Glomerular visceral epithelial cell (primary cell): ENCODE results near the gene SLC30A7.
"Not testable (repeated sequence)": the region's sequence is repeated elsewhere in the genome, so short reads cannot be mapped to it uniquely, and the experiment has no call there.

Experiments
- DNase-seq: peaks from one replicate; pipeline ENCODE4 v3.0.0-alpha.2; 2016; ENCODE audit errors: extremely low spot score

Gene SLC30A7

GRCh38 chr1:100889869-100890482, 5.9 kb upstream of the SLC30A7 start:
- not testable (repeated sequence) for DNase-seq

- no peak for DNase-seq
These were observed 4.5 kb upstream of the SLC30A7 start for GRCh38 chr1:100891380-100891779.

DNA sequence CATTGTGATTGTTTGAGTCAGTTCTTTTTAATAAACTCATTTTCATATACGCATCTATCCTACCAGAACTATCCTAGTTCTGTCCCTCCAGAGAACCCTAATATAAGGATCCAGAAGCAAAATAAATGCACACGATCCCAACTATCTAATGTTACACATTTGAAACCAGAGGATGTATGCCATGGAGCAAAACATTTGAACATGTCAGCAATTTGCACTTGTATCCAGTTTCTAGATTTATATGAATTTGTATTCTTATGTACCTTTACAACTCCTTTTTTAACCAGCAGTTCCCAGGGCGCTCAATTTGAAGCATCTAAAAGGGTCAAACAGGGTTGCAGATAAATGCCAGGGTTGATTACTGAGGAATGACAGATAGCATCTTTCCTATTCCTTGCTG, 3.3 kb upstream of the SLC30A7 start:
- no peak for DNase-seq

DNA sequence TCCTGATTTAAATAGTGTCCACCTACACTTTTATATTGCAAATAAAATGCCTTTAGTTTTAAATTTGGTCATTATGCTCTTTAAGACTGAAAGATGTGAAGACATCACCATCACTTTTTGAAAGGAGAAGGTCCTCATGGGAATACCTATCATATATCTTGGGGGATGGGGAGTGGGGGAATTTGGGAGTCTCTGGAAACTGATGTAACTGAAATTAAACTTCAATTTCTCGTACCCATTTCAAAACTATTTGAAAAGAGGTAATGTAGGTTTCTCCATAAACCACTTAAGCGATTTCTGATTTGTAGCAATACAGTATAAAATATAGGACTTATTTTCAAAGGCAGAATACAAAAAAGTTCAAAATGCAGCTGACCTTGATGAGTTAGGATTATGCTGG, 2.2 kb upstream of the SLC30A7 start:
- no peak for DNase-seq

DNA sequence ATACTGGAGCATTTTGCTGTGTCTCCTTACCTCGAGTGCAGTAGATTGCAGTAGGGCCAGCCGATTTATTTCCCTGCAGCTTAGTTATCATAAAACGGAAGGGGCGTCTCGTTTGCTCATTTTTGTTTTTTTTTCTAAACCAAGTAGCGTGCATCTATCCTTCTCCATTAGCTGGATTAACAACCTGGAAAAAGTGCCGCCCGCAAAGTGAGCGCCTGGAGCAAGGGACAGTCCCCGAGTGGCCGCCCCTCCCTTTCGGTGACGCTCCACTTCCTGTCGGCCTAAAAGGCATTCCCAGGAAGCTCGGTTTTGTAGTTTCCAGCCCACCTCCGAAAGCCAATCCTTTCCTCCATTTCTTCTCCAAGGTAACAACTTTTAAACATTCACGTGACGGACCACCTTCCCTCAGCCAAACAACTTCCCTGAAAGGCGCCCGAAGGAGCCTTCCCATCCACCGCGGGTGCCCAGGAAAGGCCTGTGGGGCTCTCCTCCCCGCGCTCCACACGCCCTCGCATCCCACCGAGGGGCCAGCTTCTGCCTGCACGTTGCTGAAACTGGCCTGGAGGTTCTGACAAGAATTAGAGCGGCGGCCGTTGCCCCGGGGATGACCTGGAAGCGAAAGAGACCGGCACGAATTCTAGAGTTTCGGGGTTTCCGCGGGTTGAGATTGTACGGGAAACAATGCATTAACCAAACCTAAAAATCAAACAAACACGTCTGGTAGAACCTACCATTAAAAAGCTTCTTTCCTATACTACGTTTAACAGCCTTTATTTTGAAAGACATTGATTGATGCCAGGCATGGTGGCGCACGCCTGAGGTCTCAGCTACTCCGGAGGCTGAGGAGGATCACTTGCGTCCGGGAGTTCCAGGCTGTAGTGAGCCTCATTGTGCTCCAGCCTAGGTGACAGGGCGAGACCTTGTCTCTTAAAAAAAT, 1.0 kb upstream of the SLC30A7 start, which contains the start of gene EXTL2:
Gene EXTL2 (minus strand): TSS at position 240 of the 937 bp plus-strand sequence. CDS start 6,085 bp downstream, outside the sequence.
- DNase-seq = peak; percentile 93

GRCh38 chr1:100896481-100896982, 642 bp downstream of the SLC30A7 start:
- DNase-seq = peak; percentile 55

DNA sequence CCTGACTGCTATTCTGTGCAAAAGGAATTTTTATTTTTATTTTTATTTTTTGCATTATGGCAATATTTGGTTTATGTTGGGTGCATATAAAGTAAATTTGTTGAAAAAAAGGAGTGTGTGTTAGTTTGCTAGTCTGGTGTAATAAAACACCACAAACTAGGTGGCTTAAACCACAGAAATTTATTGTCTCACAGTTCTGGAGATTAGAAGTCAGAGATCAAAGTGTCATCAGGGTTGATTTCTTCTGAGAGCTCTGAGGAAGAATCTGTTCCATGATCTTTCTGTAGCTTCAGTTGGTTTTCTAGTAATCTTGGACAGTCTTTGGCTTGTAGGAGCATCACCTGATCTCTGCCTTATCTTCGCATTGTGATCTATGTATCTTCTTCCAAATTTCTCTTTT, 6.5 kb downstream of the SLC30A7 start:
- DNase-seq = no peak

DNA sequence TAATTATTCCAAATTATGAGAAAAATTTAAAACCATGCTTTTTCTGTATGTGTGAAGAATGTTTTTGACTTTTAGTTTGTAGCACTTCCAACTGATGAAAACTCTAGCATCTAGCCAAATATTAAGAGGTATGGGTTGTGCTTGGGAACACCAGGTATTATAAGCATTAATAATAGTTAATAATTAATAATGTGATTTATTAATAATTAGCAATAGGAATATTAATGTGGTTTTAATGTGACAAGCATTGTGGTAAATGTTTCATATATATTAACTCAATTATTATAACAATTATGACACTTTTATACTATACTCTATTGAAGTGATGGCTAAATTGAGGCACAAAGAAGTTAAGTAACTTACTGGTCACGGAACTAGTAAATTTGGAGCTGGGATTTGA, 7.9 kb downstream of the SLC30A7 start:
- no peak for DNase-seq

DNA sequence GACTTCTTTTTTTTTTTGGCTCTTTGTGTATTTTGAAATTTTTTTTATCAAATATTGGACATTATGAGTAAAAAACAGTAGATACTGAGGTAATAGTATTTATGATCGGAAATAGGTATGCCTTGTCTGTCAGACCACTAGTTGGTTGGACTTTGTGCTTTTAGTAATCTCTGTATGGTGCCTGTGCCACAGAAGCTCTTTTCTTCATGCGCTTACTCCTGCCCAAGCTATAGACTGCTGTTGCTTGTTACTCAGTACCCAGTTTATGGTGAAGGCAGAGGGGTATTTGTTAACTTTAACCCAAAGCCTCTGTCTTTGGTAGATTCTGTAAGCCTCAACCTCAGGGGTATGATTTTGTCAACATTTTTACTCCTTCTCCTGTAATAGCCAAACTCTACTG, 8.6 kb downstream of the SLC30A7 start:
- no peak for DNase-seq

DNA sequence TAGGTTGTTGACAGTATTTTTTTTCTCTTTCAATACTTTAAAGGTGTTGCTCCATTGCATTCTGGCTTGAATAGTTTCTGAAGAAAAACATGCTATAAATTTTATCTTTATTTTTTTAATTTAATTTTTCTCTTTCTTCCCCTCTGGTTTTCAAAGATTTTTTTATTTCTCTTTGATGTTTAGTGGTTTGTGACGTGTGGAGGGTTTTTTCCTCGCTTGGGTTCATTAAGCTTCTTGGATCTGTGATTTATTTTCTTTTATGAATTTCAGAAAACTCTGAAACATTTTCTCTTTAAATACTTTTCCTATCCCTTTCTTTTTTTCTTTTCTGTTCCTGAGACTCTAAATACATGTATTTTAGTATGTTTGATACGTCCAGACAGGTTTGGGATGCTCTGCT, 9.3 kb downstream of the SLC30A7 start:
- DNase-seq = no peak

- DNase-seq = no peak
These were observed 12.0 kb downstream of the SLC30A7 start for GRCh38 chr1:100907887-100908286.

- DNase-seq = no peak
These were observed 13.1 kb downstream of the SLC30A7 start for GRCh38 chr1:100909018-100909417.

DNA sequence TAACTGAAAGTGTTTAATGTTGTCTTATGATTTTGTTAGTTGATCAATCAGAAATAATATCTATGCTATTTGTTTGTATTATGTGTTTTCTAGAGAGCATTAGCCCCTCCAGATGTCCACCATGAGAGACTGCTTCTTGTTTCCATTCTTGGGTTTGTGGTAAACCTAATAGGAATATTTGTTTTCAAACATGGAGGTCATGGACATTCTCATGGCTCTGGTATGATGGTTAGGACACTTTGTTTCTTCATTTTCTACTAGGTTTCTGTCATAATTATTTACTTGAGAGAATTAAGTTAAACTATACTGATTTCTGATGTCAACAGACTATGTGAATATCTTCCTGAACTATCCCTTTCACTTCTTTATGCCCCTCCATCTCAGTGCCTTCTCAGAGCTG, 16.1 kb downstream of the SLC30A7 start:
- no peak for DNase-seq

DNA sequence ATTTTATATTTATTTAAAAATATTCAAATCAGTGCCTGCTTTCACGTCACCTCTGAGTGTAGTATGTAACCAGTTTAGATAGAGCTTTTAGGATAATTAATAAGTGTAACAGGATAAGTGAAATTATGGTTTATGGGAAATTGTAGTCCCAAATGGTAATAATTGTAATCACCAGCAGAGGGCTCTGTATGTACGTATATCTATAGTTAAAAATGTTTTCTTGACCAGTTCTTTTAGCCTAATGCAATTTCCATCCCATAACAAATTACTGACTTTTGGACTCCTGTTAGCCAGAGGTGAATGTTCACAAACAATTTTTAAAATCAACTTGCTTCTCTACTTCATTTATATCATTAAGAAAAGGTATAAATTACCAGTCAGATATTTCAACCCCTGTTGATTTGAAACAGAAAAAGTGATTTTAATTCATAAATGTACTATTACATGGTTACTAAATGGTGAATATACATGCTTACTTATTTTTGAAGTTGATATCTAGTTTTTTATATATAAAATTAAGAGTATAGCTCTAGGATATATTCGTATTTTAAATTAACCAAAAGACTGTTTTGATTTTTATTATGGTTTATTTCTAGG, 25.3 kb downstream of the SLC30A7 start:
- DNase-seq = peak; percentile 59

DNA sequence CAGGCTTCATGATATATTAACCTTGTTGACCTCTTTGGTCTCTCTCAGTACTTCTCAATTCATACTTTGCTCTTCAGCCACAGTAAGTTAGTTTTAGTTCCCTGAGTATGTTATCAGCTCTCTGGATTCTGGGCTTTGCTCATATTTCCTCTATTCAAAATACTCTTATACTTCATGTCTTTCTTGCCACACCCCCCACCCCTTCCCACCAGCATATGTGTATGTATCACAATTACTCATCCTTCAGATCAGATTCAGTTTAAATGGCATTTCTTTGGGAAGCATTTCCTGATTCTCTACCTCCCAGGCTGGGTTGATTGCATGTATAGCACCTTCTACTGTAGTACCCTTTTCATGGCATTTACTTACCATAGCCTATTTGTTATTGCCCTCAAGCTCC, 28.3 kb downstream of the SLC30A7 start:
- peak; percentile 12 for DNase-seq

- DNase-seq = no peak
These were observed 29.1 kb downstream of the SLC30A7 start for GRCh38 chr1:100924991-100925390.

- no peak for DNase-seq
These were observed 30.4 kb downstream of the SLC30A7 start for GRCh38 chr1:100926240-100926639.

DNA sequence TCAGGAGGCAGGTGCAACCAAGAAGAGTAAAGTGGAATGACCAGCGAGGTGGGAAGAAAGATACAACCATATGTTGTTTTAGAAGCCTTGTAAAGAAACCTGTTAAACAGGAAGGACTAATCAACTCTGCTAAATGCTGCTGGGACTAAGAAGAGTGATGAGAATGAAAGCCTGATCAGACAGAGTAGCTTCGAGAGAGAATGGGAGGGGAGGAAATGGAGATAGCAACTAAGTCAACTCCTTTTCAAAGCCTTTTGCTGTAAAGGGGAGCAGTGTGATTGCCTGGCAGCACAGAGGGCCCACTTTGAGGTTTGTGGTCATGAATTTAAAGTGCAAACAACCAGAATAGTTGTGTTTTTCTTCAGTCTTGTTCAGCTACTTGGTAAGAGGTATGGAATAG, 31.4 kb downstream of the SLC30A7 start:
- no peak for DNase-seq

DNA sequence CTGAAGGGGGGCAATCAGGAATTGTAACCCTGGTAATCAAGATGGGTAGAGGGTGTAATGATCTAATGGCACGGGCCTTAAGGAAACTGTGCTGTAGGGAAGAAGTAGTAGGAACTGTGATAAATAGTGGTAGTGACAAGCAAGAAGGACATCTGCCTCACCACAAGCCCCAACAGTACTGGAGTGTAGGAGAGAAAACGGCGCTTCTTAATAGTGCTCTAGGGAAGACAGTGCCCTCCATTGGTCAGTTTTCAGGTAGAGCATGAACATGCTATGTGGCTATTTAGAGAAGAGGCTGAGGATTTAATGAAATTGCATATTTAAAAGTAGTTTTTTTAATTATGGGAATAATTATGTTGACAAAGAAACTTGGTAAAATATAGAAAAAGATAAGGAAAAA, 32.2 kb downstream of the SLC30A7 start:
- no peak for DNase-seq

GRCh38 chr1:100930494-100930893, 34.6 kb downstream of the SLC30A7 start:
- DNase-seq = no peak

DNA sequence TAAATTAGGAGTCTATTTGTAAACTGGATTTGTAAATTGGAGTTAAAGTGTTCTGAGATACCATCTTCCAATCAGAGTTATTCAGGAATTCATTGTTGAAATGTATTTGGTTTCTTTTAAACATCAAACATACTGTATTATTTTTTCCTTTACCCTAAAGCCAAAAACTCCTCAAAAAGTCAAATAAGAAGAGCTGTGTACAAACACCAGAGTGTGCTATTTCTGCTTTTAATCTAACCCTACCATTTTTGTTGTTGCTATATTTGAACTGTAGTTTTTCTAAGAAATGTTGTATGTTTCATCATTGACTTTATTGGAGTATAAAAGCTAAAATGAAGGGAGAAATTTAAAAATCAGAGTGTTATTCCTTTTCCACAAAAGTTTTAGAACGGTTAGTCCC, 35.8 kb downstream of the SLC30A7 start:
- DNase-seq = no peak

DNA sequence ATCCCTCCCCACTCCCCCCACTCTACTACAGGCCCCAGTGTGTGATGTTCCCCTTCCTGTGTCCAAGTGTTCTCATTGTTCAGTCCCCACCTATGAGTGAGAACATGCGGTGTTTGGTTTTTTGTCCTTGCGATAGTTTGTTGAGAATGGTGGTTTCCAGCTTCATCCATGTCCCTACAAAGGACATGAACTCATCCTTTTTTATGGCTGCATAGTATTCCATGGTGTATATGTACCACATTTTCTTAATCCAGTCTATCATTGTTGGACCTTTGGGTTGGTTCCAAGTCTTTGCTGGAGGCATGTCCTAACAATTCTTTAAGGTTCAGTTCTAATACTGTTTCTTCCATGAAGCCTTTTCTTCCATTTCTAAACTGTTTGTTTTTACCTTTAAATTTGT, 37.7 kb downstream of the SLC30A7 start:
- DNase-seq = not testable (repeated sequence)
